Left lung (tissue), 10 donors: ENCODE data around the gene CCS. TPM values are rescaled to one million over a fixed set of nuclear protein-coding genes. Genes with fewer than 3 reads are reported as not detected.

Experiments
- ATAC-seq: fragments of 200-7000 bp; cut with Tn5 transposase; one replicate; pipeline ENCODE4 v1.9.1; 2020; ENCODE audit warnings: moderate library complexity
- DNase-seq, 4 donors: peaks; one replicate each; pipeline ENCODE4 v3.0.0-alpha.2; 2013 to 2020
- H3K27ac ChIP-seq, 2 donors: fragments of 200-600 bp; sonication (generic) in 1 of 2; one replicate each; pipeline versions ENCODE4 v1.5.0 to v1.8.0; 2020 to 2021
- H3K27me3 ChIP-seq, 2 donors: fragments of 200-600 bp; sonication (generic) in 1 of 2; one replicate each; pipeline versions ENCODE4 v1.5.0 to v1.8.0; 2020 to 2021
- H3K36me3 ChIP-seq, 2 donors: fragments of 200-600 bp; sonication (generic) in 1 of 2; one replicate each; pipeline versions ENCODE4 v1.5.0 to v1.8.0; 2020 to 2021
- H3K4me1 ChIP-seq, 2 donors: fragments of 200-600 bp; one replicate each; pipeline ENCODE4 v1.8.0; 2021
- H3K4me3 ChIP-seq, 2 donors: fragments of 200-600 bp; sonication (generic) in 1 of 2; one replicate each; pipeline versions ENCODE4 v1.5.0 to v1.8.0; 2020 to 2021; ENCODE audit warnings: mild to moderate bottlenecking in 1 of 2
- H3K9me3 ChIP-seq, 2 donors: fragments of 200-600 bp; sonication (generic) in 1 of 2; one replicate each; pipeline versions ENCODE4 v1.5.0 to v1.8.0; 2020 to 2021
- CTCF ChIP-seq, 2 donors: fragments of 200-600 bp; sonication (generic) in 1 of 2; IDR thresholded peaks; one replicate each; pipeline versions ENCODE4 v1.5.0 to v1.8.0; 2021; ENCODE audit warnings: antibody characterized with exemption in 2 of 2
- intact Hi-C, 2 donors: fragments of 100-400 bp; cut with DNase I; formaldehyde crosslinking; loops; one replicate each; pipeline versions ENCODE4 v1.11.2 to v1.14.2; 2022
- polyA plus RNA-seq, 6 donors: library from polyadenylated mRNA; unstranded; fragments of 120-200 nt; gene quantifications; one replicate each; pipeline ENCODE4 v1.2.1, GENCODE V29; 2013; ENCODE audit not compliant: insufficient read length in 6 of 6
- total RNA-seq, 2 donors: library from RNA; stranded (reverse); fragmentation: NEBNext Ultra II Directional; extraction: Animal tissue kit (Norgen Biotek cat#: 25700); gene quantifications; one replicate each; pipeline ENCODE4 v1.2.1, GENCODE V29; 2021
- donor health status: DM: no; HTN: yes; CAD: no.
- donor health status: DM: no; HTN: no; CAD: no.

CCS gene
- total and polyA plus RNA-seq, 8 donors: 29.0 to 101 (median 82.0) TPM

- intact Hi-C loops: no loop called here
- H3K4me3 ChIP-seq: no peak overlapping the region
- ATAC-seq: no peak
Observed at GRCh38 chr11:66569076-66569475, 23.9 kb upstream of the CCS start.

GRCh38 chr11:66570079-66570849, 22.7 kb upstream of the CCS start:
- H3K27me3 ChIP-seq: peaks cover 0 to 24% of the 10 kb centered on the region in 2 donors
- DNase-seq: no peak
- H3K4me3 ChIP-seq: no peak overlapping the region
- H3K4me1 ChIP-seq: peaks cover 0 to 15% of the 10 kb centered on the region in 2 donors
- TF ChIP-seq CTCF (IDR thresholded peaks at IDR 0.05): no peak
- no peaks in the 10 kb centered on the region for H3K9me3 ChIP-seq
- ATAC-seq: no peak
- intact Hi-C loops: no loop called here
- H3K36me3 ChIP-seq: no peaks in the 10 kb centered on the region
- H3K27ac ChIP-seq: no peak overlapping the region

More at GRCh38 chr11:66569076-66569475, 23.9 kb upstream of the CCS start:
- Histone ChIP-seq H3K36me3 (no peaks in the 10 kb centered on the region), H3K4me1 (peaks cover 0 to 15% of the 10 kb centered on the region in 2 donors), H3K27me3 (peaks cover 0 to 24% of the 10 kb centered on the region in 2 donors), H3K27ac (no peak overlapping the region), H3K9me3 (no peaks in the 10 kb centered on the region)
- TF ChIP-seq CTCF (IDR thresholded peaks at IDR 0.05): no peak
- no peak for DNase-seq

GRCh38 chr11:66570850-66571180, 22.2 kb upstream of the CCS start:
- Histone ChIP-seq H3K27me3 (peaks cover 0 to 24% of the 10 kb centered on the region in 2 donors), H3K9me3 (no peaks in the 10 kb centered on the region), H3K4me1 (peaks cover 0 to 15% of the 10 kb centered on the region in 2 donors), H3K4me3 (no peak overlapping the region), H3K27ac (no peak overlapping the region), H3K36me3 (no peaks in the 10 kb centered on the region)
- ATAC-seq (no peak), DNase-seq (no peak)
- intact Hi-C loops: no loop called here
- no peak for TF ChIP-seq CTCF (IDR thresholded peaks at IDR 0.05)

- DNase-seq (peak; percentile 61 to 93 (median 78)), ATAC-seq (peak; percentile 98)
- intact Hi-C loops: loop anchor here in 1 of 2 donors (2.0 kb wide), 1 partner anchor 100 kb away; no protein-coding TSS in a partner anchor
- Histone ChIP-seq H3K4me3 (no peak overlapping the region), H3K4me1 (peaks cover 0 to 7% of the 10 kb centered on the region in 2 donors), H3K27ac (no peak overlapping the region), H3K9me3 (peaks cover 0 to 11% of the 10 kb centered on the region in 2 donors), H3K27me3 (no peaks in the 10 kb centered on the region), H3K36me3 (no peaks in the 10 kb centered on the region)
- TF ChIP-seq CTCF (IDR thresholded peaks at IDR 0.05): peak; percentile 81
Observed at GRCh38 chr11:66579017-66579606, 13.9 kb upstream of the CCS start.

- ATAC-seq (no peak), DNase-seq (peak in 1 of 4 donors; percentile 35)
- peaks cover 0 to 11% of the 10 kb centered on the region in 2 donors for H3K9me3 ChIP-seq
- peaks cover 0 to 7% of the 10 kb centered on the region in 2 donors for H3K4me1 ChIP-seq
- H3K4me3 ChIP-seq: no peak overlapping the region
- intact Hi-C loops: loop anchor here in 1 of 2 donors (10.0 kb wide), 1 partner anchor 104 kb away; no protein-coding TSS in a partner anchor
- H3K27ac ChIP-seq: no peak overlapping the region
- TF ChIP-seq CTCF (IDR thresholded peaks at IDR 0.05): no peak
- H3K27me3 ChIP-seq: no peaks in the 10 kb centered on the region
- H3K36me3 ChIP-seq: no peaks in the 10 kb centered on the region
Observed at GRCh38 chr11:66580803-66581202, 12.2 kb upstream of the CCS start.
